NCI-H524 (cell line): Measurements from ENCODE around the gene GNG7.
"Not testable (repeated sequence)": the region's sequence is repeated elsewhere in the genome, so short reads cannot be mapped to it uniquely, and the experiment has no call there.

Experiments used
- DNase-seq, 2 experiments: peaks; one replicate each; lab custom pipeline; 2025; lab: John Stamatoyannopoulos, UW

The GNG7 gene

DNA sequence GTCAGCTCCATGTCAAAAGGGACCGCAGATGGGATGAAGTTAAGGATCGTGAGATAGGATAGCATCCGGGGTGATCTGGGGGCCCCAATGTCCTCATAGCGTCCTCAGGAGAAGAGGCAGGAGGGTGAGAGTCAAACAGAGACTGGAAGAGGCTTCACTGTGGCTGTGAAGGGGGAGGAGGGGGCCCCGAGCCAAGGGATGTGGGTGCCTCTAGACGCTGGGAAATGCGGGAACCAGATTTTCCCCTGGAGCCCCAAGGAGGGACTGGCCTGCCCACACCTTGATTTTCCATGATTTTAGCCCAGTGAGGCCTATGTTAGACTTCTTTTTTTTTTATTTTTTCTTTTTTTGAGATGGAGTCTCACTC lies 61.2 kb downstream of the GNG7 start:
- DNase-seq = no peak

DNA sequence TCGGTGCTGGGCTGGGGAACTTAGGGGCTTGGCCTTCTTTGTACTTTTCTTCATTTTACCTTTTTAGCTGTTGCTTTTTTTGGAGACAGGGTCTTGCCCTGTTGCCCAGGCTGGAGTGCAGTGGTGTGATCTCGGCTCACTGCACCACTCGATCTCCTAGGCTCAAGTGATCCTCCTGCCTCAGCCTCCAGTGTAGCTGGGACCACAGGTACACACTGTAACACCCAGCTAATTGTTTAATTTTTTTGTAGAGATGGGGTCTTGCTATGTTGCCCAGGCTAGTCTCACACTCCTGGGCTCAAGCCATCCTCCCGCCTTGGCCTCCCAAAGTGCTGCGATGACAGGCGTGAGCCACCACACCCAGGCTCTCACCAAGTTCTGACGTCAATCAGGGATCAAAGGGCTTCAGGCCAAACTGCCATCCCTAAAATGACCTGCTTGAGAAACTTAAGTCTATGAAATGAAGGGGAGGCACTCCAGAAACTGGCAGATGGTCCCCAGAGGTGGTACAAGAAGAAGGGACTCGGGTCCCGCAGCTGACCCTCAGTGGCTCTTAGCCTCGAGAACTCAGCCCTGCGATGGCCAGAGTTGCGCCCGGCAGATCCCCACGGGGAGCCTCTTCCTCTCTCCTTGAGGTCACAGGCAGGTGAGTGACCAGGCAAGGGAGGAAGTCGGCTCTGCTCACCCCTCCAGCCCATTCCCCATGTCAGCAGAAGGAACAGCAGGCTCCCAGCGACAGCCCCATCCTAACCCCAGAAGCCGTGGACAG lies 61.7 kb downstream of the GNG7 start:
- no peak for DNase-seq

DNA sequence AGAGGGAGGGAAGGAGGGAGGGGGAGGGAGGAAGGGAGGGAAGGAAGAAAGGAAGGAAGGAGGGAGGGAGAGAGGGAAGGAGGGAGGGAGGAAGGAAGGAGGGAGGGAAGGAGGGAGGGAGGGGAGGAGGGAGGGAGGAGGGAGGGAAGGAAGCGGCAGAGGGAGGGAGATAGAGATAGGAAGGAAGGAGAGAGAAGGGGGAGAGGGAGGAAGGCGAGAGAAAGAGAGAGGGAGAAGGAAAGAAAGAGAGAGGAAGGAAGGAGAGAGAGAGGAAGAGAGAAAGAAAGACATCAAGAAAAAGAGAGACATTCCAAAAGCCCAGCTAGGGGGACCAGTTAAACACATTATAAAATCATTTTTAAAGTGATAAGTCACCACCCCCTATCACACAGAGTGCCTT lies 62.5 kb downstream of the GNG7 start:
- no peak for DNase-seq

DNA sequence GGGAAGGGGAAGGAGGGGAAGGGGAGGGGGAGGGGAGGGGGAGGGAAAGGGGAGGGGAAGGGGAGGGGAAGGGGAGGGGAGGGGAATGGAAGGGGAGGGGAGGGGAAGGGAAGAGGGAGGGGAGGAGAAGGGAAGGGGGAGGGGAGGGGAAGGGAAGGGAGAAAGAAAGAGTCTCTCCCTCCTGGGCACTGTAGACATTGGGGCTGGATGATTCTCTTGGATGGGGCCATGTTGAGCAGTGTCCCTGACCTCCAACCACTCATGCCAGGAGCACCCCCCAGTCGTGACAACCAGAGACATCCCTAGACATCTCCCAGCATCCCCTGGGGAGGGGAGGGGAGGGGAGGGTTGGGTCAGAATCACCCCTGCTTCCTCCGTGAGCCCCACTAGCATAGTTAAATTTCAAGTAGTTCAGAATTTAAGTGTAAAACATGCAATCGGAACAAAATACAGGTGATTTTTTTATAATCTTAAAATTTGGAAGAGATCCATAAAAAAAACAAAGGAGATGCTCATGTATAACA lies 64.0 kb downstream of the GNG7 start:
- no peak for DNase-seq

DNA sequence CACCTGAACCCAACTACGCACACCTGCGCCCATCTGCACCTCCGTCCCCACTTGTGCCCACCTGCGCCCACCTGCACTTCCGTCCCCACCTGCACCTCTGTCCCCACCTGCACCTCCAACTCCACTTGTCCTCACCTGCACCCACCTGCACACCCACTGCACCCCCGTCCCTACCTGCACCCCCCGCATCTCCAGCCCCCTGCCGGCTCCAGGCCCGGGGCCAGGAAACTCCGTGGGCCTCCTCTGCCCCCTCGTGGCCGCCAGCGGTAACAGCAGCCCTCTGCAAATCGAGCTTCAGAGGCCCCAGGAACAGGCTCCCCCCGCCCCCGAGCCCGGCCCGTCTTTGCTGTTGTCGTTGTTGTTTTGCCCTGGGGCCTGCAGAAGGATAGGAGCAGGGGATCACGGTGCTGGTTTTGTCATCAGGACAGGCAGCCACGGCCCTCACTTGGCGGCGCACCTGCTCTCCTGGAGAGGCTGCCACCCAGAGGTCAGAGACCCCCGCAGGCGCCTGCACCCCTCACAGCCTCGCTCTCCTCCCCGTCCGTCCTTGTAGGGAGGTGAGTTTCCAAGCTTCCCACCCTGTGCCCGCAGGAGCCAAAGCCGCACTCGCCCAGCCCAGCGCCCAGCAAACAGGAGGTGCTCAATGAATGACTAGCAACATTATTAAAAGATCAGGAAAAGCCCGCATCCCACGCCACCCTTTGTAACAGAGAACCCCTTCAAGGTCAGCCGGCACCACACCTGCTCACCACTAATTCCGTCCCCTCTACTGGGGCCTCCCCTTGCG lies 65.4 kb downstream of the GNG7 start:
- DNase-seq = peak in 1 of 2 experiments; percentile 47

DNA sequence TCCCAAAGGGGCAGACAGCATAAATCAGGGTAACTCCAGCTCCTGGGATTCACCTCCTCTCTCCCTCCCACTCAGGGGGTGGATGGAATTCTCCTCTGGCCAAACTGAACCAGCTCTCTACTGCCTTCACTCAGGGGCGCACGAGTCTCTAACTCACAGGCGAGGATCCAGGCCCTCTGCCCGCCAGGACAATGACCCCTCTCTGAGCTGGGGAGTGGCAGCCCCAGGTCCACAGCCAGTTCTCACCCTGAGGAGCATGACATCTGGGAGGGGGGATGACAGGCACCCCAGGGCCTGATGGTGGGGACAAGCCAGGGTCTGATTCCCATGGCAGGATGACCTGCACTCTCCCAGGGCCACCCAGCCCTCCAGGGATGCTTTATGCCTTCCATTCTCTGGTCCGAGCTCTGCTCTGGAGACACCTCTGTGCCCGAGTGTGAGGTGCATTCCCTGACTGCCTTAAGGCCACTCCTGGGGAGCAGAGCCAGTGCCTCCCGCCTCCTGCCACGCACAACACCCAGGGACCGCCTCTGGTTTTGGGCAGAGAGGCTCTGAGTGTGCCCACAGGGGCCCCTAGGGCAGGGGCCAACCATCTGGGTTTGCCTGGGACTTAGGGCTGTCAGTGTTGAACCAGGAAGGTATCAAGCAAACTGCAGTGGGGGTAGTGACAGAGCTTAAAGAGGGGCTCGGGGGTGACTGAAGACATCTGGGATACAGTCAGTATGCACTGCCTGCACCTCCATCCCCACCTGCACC lies 66.2 kb downstream of the GNG7 start:
- DNase-seq = no peak

DNA sequence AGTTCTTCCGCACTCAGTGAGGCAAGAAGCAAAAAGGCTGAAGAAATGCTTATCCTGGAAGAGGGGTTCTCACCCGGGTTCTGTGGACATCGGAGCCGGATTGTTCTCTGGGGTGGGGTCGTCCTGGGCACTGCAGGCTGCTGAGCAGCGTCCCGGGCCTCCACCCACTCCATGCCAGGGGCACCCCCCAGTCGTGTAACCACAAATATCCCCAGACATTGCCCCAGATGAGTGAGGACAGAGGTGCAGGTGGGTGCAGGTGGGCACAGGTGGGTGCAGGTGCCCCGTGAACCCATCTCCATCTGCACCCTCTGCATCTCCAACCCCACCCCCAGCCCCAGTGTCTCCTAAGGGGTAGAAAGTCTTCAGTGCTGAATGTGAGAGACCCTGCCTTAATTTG lies 67.5 kb downstream of the GNG7 start:
- DNase-seq = no peak

DNA sequence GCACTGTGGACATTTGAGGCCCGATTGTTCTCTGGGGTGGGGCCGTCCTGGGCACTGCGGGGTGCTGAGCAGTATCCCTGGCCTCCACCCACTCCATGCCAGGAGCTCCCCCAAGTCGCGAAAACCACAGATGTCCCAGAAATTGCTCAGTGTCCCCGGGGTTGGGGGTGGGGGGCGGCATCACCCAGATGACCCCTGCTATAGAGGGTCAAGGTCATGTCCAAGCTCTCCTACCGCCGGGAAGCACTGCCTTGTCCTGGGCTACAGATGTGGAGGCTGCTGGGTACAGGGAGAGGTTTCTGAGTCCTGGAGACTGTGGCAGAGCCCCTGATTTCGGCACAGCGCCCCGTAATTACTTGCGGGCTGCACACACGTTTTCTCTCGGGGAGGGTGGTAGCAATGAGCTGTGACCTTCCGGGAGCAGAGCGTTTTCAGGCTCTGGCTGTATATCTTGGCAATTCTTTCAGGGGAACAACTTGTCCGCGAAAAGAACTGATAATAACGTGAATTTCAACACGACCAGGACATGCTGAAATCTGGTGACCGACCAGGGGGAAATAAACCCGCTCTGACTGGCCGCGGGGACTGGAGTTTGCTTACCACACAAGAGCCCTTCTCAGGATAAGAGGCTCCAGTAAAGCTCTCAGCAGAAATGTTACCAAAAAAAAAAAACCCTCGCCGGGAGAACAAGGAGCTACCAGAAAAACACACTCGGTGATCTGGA lies 68.1 kb downstream of the GNG7 start:
- no peak for DNase-seq

DNA sequence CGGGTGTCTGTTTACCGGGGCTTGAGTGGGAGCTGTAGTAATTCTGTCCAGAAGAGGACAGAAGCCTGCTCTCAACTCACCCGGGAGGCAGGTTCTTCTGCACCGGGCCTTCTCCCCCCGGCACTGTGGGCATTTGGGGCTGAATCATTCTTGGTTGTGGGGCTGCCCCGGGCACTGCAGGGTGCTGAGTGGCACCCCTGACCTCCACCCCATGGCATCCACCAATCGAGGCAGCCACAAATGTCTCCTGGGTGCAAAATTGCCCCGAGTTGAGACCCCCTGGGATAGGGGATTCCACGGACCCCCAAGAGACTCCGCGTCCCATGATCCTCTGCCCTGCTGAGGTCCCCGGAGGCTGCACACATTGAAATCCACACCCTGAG lies 68.8 kb downstream of the GNG7 start:
- no peak for DNase-seq

DNA sequence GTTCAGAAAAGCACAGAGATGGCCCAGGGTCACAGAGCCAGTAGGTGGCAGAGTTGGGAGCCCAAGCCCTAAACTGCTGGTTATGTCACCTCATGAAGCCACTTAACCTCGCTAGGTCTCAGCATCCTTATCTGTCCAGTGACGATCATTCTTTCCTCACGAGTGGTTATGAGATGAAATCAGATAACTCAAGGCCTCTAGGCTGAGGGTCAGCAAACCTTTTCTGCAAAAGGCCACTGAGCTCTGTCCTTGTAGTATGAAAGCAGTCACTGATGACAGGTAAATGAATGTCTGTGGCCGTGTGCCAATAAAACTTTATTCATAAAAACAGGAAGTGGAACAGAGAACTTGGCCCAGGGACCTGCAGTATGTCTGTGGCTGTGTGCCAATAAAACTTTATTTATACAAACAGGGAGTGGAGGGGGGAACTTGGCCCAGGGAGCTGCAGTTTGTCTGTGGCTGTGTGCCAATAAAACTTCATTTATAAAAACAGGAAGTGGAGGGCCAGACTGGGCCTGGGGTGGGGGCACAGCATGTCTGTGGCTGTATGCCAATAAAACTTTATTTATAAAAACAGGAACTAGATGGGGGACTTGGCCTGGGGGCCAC lies 71.2 kb downstream of the GNG7 start:
- DNase-seq = no peak

DNA sequence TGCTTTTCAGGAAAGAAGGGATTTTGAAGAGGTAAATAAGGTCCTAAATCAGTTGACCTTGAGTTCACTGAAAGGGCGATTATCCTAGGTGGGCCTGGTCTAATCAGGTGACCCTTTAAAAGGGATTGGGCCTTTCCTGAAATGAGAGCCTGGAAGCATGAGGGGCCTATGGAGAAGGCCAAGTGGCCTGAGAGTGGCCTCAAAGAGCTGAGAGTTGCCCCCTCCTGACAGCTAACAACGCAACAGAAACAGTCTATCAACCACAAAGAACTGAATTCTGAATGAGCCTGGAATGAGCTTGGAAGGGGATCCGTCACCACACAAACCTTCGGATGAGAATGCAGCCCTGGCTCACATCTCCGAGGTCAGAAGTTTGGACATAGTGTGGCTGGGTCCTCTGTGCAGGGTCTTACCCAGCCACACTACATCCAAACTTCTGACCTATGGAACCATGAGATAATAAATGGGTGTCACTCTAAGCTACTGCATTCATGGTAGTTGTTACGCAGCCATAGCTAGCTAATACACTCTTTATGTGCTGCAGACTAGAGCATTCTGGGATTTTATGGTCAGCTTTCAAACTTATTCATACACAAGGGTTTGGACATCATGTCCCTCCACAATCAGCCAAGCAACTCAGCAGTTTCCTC lies 72.0 kb downstream of the GNG7 start:
- no peak for DNase-seq

DNA sequence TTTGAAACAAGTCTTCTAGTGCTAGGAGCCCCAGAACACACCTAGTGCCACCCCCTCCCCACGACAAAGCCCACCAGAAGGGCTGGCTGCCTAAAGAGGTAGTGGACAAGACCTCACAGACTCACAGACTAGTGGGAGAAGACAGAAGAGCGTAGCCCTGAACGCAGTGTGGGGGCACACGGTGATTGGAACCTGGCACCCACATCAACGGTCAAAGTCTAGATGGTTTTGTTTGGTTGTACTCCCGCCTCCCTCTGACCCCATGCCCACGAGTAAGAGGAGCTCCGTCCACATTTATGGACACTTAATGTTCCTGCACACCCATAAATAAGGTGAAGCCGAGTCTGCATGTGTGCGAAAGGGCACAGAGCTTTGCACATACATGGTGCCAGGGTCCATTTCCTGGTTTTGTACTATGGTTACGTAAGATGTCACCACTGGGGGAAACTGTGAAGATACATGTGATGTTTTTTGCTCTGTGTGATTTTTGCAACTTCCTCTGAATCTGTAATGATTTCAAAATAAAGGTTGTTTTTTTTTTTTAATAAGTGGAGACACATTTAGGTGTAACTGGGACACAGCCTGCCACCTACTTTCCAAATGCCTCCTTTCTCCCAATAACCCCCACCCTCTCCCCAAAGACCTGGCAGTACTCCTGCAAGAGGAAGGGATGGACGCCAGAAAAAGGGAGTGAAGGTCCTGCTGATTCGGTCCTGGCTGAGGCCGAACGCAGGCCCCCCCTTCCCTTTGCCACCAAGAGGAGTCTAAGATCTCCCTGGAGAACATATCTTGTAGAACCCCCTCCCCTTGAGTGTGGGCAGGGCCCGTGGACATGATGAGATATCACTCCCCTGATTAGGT lies 72.8 kb downstream of the GNG7 start:
- DNase-seq = no peak

DNA sequence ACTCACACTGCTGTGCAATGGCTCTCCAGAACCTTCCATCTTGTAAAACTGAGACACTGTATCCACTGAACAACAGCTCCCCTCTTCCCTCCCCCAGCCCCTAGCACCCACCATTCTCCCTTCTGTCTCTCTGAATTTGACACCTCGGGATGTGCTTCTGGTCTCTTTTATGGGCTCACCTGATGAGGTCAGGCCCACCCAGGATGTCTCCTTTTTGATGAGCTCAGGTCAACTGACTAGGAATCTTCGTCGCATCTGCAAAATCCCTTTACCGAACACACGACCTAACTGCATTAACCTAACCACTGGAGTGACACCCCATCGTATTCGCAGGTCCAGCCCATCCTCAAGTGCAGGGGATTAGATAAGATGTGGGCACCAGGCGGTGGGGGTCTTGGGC lies 73.9 kb downstream of the GNG7 start:
- DNase-seq = no peak

DNA sequence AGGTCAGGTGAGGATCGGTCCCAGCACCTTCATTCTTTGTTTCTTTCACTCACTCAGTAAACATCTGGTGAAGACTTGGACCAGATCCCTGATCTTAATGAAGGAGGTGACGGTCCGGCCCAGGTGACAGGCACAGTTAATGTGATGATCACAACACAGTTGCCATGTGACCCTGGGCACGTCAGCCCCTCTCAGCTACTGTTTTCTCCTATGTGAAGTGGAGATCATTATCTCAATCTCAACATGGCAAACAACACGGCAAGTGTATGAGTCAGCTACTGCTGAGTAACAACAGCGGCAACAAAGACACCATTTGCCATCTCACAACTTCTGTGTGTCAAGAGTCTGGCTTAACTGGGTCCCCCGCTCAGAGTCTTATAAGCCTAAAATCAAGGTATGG lies 74.6 kb downstream of the GNG7 start:
- DNase-seq = no peak

DNA sequence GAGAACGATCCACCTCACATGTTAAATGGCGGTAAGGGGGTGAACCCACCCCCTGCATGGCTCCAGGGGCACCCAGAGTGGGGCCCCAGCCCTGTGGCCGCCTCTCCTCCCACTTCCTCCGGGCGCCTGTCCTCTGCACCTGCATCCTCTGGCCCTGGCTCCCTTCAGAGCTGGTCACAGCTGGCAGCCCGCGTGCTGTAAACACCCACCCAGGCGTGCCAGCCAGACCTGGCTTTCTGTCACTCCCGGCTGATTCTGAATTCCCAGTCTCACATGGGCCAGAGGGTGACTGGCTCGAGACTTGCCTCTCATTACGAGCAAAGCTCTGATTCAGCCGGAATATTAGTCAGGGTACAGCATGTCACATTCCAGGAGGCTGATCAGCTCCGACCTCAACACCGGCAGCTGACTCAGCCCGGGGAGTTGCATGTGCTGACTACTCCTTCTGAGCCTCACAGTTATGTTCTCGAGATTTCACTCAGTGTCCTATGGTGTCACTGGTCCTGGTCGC lies 75.1 kb downstream of the GNG7 start:
- no peak for DNase-seq

DNA sequence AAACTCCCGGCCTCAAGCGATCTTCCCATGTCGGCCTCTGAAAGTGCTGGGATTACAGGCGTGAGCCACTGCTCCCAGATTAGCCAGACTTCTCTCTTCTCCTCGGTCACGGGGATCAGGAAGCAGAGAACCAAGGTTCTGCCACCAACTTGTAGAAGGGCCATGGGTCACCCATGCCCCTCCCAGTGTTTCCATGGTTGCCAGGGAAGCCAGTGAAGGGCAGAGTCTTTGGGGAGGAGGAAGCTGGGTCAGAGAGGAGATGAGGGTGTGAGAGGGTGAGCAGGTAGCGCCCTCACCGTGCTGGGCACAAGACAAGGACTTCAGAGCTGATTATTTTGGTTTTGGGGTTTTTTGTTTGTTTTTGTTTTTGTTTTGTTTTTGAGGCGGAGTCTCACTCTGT lies 77.1 kb downstream of the GNG7 start:
- DNase-seq = no peak

DNA sequence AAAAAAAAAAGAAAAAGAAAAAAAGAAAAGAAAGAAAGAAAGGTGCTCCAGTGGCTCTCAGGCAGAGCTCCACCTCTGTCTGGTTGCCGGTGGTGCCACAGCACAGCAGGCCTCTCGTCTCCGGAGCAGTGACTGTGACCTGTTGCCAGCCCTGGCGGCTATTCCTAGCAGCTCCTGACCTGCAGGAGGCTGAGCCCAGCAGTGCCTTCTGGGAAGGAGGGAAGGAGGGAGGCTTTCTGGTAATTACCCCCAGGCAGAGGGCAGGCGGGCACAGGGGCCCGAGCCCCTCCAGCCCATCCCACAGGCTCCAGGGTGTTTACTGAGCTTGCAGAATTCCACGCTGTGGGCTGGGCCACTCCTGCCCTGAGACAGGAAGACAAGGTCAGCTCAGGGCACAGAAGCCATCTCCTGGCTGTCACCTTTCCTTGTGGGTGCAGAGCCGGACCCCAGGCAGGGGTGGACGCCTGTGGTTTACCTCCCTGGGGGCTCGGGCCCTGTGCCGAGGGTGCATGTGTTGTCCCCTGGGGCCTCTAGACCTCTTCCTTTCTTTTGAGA lies 77.9 kb downstream of the GNG7 start:
- no peak for DNase-seq

DNA sequence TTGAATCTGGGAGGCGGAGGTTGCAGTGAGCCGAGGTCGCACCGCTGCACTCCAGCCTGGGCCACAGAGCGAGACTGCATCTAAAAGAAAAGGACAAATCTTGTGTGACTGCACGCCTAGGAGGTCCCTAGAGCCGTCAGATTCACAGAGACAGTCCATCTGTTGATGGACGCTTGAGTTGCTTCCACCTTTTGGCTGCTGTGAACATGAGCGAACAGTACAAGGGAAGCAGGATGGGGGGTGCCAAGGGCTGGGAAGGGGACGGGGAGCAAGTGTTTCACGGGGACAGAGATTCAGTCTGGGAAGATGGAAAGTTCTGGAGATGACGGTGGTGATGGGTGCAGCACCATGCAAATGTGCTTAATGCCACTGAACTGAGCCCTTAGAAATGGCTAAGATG lies 78.7 kb downstream of the GNG7 start:
- no peak for DNase-seq

DNA sequence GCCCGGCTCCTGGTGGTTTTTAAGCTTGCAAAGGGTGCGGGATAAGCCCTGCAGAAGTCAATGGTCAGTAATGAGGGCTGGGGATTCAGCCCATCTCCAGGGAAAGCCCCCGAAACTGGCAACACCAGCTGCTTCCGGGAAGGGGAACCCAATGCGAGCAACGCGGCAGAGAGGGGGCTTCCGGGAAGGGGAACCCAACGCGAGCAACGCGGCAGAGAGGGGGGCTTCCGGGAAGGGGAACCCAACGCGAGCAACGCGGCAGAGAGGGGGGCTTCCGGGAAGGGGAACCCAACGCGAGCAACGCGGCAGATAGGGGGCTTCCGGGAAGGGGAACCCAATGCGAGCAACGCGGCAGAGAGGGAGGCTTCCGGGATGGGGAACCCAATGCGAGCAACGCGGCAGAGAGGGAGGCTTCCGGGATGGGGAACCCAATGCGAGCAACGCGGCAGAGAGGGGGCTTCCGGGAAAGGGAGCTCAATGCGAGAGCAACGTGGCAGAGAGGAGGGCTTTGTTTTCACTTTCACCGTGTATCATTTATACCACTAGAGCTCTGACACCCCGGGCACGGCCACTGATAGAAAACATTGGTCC lies 80.0 kb downstream of the GNG7 start:
- not testable (repeated sequence) for DNase-seq
